Brain microvascular endothelial cell (primary cell): ENCODE results near the gene NR2F6.
"Not testable (repeated sequence)": the region's sequence is repeated elsewhere in the genome, so short reads cannot be mapped to it uniquely, and the experiment has no call there.

Source experiments
- DNase-seq: peaks from one replicate; pipeline ENCODE4 v3.0.0-alpha.2; 2020
- H3K27ac ChIP-seq: fragments of 250-450 bp; sonication (Bioruptor Pico); 2 replicates; pipeline ENCODE4 v1.5.1; 2020; ENCODE audit warnings: mild to moderate bottlenecking, moderate library complexity
- H3K27me3 ChIP-seq: fragments of 250-450 bp; sonication (Bioruptor Pico); replicated peaks from 2 replicates; pipeline ENCODE4 v1.5.1; 2020; ENCODE audit warnings: mild to moderate bottlenecking
- H3K36me3 ChIP-seq: fragments of 250-450 bp; sonication (Bioruptor Pico); replicated peaks from 2 replicates; pipeline ENCODE4 v1.5.1; 2020; ENCODE audit warnings: mild to moderate bottlenecking
- H3K4me3 ChIP-seq: 2 replicates; pipeline ENCODE4 v1.5.1; 2011; ENCODE audit warnings: low read depth, mild to moderate bottlenecking, control low read depth, low read length, moderate library complexity
- CTCF ChIP-seq: IDR thresholded peaks from 2 replicates; pipeline ENCODE4 v1.5.1; 2011; ENCODE audit warnings: low read depth, mild to moderate bottlenecking, moderate library complexity, low read length, control low read depth, inconsistent platforms; ENCODE audit errors: missing control alignments
- in situ Hi-C: cut with HindIII; loops from 2 replicates; pipeline ENCODE4 v1.10.0; 2017; ENCODE audit warnings: low sequenced_read_pairs, low pct_ligation_motif_present

NR2F6 gene

GRCh38 chr19:17196610-17197009 lies 49.1 kb downstream of the NR2F6 start:
- no peak for TF ChIP-seq CTCF
- Histone ChIP-seq H3K27ac (no peak overlapping the region), H3K36me3 (peaks cover 77% of the 10 kb centered on the region), H3K27me3 (no peaks in the 10 kb centered on the region), H3K4me3 (no peak overlapping the region)
- in situ Hi-C loops, result no loop called here
- no peak for DNase-seq

- no peak for DNase-seq
- in situ Hi-C loops, result no loop called here
- Histone ChIP-seq H3K27ac (no peak overlapping the region), H3K27me3 (no peaks in the 10 kb centered on the region), H3K4me3 (no peak overlapping the region), H3K36me3 (peaks cover 76% of the 10 kb centered on the region)
- no peak for TF ChIP-seq CTCF
These were observed 50.6 kb downstream of the NR2F6 start for GRCh38 chr19:17195106-17195505.

GRCh38 chr19:17194608-17195007 lies 51.1 kb downstream of the NR2F6 start:
- H3K36me3 ChIP-seq, result peaks cover 73% of the 10 kb centered on the region
- in situ Hi-C loops, result no loop called here

GRCh38 chr19:17192751-17193150 lies 53.0 kb downstream of the NR2F6 start:
- H3K4me3 ChIP-seq, result no peak overlapping the region
- in situ Hi-C loops, result no loop called here
- H3K27me3 ChIP-seq, result no peaks in the 10 kb centered on the region
- H3K36me3 ChIP-seq, result peaks cover 77% of the 10 kb centered on the region
- no peak for TF ChIP-seq CTCF
- no peak for DNase-seq
- H3K27ac ChIP-seq, result no peak overlapping the region

More at GRCh38 chr19:17194608-17195007, 51.1 kb downstream of the NR2F6 start:
- Histone ChIP-seq H3K27me3 (no peaks in the 10 kb centered on the region), H3K27ac (no peak overlapping the region), H3K4me3 (no peak overlapping the region)
- DNase-seq, result no peak
- TF ChIP-seq CTCF, result no peak

GRCh38 chr19:17191736-17192135 lies 54.0 kb downstream of the NR2F6 start:
- DNase-seq, H3K27me3 ChIP-seq, in situ Hi-C loops, H3K4me3 ChIP-seq, H3K27ac ChIP-seq: not testable (repeated sequence)
- peaks cover 79% of the 10 kb centered on the region for H3K36me3 ChIP-seq

- Histone ChIP-seq H3K36me3 (peaks cover 79% of the 10 kb centered on the region), H3K4me3 (no peak overlapping the region), H3K27me3 (no peaks in the 10 kb centered on the region), H3K27ac (no peak overlapping the region)
- no peak for DNase-seq
- no peak for TF ChIP-seq CTCF
- in situ Hi-C loops, result no loop called here
These were observed 60.1 kb downstream of the NR2F6 start for GRCh38 chr19:17185590-17185989.
